Thyroid gland (tissue), 4 donors: ENCODE data around the gene GDPD3.

ENCODE experiments used
- POLR2A ChIP-seq, 2 donors: fragments of 450-650 bp; IDR thresholded peaks; one replicate each; pipeline ENCODE4 v1.6.1; 2017; ENCODE audit warnings: antibody characterized with exemption in 2 of 2, mild to moderate bottlenecking in 2 of 2, moderate library complexity in 1 of 2
- TF ChIP-seq, protein P1 (sequence below), 6 experiments: fragments of 200-600 bp in 3 of 6; fragments of 450-650 bp in 3 of 6; sonication (generic) in 3 of 6; IDR thresholded peaks; one replicate each; pipeline ENCODE4 v1.5.1; 2016 to 2019; ENCODE audit warnings: antibody characterized with exemption in 6 of 6, mild to moderate bottlenecking in 2 of 6, inconsistent platforms in 1 of 6, moderate library complexity in 1 of 6

DNA sequence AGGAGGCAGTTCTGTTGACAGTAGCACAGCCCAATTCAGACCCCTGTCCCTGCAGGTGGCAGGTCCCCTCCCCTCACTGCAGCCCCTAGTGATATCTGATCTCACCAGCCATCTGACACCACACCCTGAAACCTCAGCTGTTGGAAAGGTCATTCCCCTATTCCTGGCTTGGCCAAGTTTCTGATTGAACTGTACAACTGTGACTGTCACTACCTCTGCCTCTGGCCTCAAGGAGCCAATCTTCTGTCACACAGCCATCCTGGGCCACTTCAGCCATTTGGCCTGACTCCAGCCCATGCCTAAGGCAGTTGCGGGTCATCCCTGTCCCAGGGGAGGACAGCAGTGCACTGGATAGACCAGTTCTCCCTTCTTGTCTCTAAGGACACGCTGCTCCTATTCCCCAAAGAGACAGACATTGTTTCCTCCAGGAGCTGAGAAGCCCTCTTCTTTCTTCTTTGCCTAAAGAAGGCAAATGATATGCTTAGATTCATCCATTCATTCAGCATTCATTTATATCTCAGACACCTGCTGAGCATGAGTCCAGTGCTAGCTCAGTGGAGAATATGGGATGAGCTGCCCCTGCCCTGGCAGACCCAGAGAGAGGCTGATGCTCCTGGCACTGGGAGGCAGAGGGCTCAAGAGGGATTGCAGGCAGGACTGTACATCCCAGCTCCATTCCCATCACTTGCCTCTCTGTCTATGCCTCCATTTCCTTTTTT, 52.3 kb downstream of the GDPD3 start:
- TF ChIP-seq, protein P1, sequence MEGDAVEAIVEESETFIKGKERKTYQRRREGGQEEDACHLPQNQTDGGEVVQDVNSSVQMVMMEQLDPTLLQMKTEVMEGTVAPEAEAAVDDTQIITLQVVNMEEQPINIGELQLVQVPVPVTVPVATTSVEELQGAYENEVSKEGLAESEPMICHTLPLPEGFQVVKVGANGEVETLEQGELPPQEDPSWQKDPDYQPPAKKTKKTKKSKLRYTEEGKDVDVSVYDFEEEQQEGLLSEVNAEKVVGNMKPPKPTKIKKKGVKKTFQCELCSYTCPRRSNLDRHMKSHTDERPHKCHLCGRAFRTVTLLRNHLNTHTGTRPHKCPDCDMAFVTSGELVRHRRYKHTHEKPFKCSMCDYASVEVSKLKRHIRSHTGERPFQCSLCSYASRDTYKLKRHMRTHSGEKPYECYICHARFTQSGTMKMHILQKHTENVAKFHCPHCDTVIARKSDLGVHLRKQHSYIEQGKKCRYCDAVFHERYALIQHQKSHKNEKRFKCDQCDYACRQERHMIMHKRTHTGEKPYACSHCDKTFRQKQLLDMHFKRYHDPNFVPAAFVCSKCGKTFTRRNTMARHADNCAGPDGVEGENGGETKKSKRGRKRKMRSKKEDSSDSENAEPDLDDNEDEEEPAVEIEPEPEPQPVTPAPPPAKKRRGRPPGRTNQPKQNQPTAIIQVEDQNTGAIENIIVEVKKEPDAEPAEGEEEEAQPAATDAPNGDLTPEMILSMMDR (IDR thresholded peaks at IDR 0.05): no peak
- TF ChIP-seq POLR2A (IDR thresholded peaks at IDR 0.05): no peak
